Measurements from ENCODE around the gene COQ10A.
A peak's percentile ranks its signal among the peaks of the same experiment; 100 is the strongest.

Gene COQ10A

DNA sequence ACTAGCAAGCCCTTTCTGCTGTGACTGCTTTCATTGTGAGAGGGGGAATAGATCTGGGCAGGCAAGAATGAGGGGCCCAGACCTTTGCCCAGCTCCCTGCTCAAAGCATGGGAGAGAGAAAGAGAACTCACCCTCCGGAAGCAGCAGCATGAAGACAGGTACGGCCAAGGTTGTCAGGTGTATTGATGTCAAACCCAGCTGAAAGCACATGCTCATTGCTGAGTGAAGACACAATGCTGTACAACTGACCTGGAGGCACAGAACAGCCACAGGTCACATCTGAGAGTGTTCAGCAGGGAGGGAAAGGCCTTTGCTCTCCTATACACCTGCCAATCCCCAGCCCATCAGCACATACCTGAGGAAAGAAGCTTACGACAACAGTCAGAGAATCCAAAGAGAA, 14.1 kb upstream of the COQ10A start:
- DNase-seq (ENCODE audit: low spot score) = no peak
- TF ChIP-seq, protein P1, sequence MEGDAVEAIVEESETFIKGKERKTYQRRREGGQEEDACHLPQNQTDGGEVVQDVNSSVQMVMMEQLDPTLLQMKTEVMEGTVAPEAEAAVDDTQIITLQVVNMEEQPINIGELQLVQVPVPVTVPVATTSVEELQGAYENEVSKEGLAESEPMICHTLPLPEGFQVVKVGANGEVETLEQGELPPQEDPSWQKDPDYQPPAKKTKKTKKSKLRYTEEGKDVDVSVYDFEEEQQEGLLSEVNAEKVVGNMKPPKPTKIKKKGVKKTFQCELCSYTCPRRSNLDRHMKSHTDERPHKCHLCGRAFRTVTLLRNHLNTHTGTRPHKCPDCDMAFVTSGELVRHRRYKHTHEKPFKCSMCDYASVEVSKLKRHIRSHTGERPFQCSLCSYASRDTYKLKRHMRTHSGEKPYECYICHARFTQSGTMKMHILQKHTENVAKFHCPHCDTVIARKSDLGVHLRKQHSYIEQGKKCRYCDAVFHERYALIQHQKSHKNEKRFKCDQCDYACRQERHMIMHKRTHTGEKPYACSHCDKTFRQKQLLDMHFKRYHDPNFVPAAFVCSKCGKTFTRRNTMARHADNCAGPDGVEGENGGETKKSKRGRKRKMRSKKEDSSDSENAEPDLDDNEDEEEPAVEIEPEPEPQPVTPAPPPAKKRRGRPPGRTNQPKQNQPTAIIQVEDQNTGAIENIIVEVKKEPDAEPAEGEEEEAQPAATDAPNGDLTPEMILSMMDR (conservative IDR thresholded peaks at IDR 0.05; ENCODE audit: low read depth) = no peak
- no peak overlapping the region for H3K27ac ChIP-seq
- POLR2A ChIA-PET (ENCODE audit: low non-redundant PET) = no interaction called here
- CTCF ChIA-PET = interaction anchor here (0.6 kb wide), 1 partner anchor 46 kb away, joined by 4 read pairs; no protein-coding TSS in a partner anchor

DNA sequence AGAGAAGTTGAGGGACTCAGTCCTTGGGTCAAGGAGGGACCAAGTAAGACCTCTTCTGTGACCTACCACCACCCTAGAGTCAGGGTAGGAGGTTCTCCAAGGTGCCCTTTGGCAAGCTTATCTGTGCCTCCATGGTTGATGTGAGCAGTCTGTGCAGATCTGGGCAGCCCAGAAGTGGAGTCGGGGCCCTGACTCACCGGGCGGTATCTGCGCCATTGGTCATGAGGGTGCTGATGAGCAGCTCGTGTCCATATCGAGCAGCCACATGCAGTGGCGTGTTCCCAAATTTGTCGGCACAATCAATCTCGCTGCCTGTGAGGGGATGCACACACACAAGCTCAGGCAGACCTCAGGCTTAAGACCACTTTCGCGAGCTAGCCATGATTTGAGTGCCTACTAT, 13.7 kb upstream of the COQ10A start:
- TF ChIP-seq, protein P1 (conservative IDR thresholded peaks at IDR 0.05; ENCODE audit: low read depth) = no peak
- ChIA-PET POLR2A (ENCODE audit: low non-redundant PET) (no interaction called here), CTCF (no interaction called here)
- H3K27ac ChIP-seq = no peak overlapping the region
- no peak for DNase-seq (ENCODE audit: low spot score)

DNA sequence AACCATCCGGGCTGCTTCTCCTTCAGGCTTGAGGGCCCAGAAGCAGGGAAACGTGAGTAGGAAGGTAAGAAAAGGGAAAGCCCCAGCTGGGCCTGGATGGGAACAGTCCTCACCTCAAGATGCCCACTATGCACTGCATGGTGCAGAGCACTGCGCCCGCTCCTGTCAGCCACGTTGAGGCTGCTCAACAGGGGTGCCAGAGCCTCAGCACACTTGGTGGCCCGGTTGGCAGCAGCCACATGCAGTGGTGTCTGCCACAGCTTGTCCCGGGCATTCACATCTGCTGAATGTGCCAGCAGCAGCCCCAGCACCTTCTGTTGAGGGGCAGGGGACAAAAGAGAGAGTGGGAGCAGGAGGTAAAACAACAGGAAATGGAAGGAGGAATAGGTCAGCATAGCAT, 11.1 kb upstream of the COQ10A start:
- no peak for DNase-seq (ENCODE audit: low spot score)
- POLR2A ChIA-PET (ENCODE audit: low non-redundant PET) = interaction anchor here (0.6 to 0.7 kb wide), 2 partner anchors 106 to 138 kb away, joined by 3 to 4 read pairs; partner anchors contain the start of gene ZC3H10
- TF ChIP-seq, protein P1 (conservative IDR thresholded peaks at IDR 0.05; ENCODE audit: low read depth) = no peak
- H3K27ac ChIP-seq = peak overlapping the region; percentile 24
- CTCF ChIA-PET = no interaction called here

DNA sequence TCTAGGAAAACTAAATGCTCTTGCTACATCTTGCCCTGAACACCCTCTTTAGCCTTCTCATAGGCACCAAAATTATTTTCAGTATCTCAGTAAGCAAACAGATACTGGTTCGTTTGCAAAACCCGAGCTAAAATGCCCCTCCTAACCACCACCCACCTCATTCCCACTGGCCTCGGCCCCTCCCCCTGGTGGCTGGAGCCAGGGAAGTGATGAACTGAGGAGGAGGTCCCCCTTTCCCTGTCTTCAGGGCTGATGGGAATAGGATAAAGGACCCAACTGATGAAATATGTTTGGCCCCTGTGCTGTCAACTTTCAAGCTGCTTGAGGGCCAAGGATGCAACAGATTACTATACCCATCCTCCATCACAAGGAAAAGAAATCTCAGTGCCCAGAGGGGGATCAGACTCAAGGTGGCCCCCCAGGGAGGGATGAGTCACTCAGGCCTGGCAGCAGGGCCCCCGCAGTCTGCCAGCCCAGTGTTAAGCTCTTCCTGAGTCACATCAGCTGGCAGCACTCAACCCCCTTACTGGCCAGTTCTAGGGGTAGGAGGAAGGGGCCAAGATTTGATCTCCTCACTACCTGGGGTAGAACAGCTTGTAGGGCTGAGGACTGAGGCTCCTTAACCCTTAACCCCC, 10.3 kb upstream of the COQ10A start:
- no peak for DNase-seq (ENCODE audit: low spot score)
- TF ChIP-seq, protein P1 (conservative IDR thresholded peaks at IDR 0.05; ENCODE audit: low read depth) = no peak
- ChIA-PET CTCF (interaction anchor here (1.0 kb wide), 1 partner anchor 34 kb away, joined by 3 read pairs; the partner anchor contains the start of gene RNF41), POLR2A (ENCODE audit: low non-redundant PET) (no interaction called here)
- H3K27ac ChIP-seq = peak overlapping the region; percentile 90

DNA sequence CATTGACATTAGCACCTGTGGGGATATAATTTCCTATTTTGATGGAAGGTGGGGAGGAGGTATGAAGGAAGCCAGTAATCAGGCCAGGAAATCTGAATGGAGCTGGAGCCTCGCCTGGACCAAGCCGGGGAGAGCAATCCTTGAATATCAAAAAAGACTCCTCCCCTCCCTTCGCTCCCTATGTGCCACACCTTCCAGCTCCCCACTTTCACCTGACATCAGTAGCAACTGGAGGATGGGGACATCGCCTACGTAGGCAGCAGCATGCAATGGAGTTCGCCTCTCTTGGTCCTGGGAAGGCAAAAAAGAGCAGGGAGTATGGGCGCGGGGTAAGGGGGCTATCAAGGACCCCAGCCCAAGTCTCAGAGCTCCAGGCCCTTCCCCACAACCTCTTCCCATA, 9.7 kb upstream of the COQ10A start:
- DNase-seq (ENCODE audit: low spot score) = no peak
- POLR2A ChIA-PET (ENCODE audit: low non-redundant PET) = no interaction called here
- H3K27ac ChIP-seq = peak overlapping the region; percentile 90
- TF ChIP-seq, protein P1 (conservative IDR thresholded peaks at IDR 0.05; ENCODE audit: low read depth) = no peak
- CTCF ChIA-PET = interaction anchor here (1.0 to 1.8 kb wide), 2 partner anchors 23 to 35 kb away, joined by 3 to 4 read pairs; partner anchors contain the start of gene RNF41

DNA sequence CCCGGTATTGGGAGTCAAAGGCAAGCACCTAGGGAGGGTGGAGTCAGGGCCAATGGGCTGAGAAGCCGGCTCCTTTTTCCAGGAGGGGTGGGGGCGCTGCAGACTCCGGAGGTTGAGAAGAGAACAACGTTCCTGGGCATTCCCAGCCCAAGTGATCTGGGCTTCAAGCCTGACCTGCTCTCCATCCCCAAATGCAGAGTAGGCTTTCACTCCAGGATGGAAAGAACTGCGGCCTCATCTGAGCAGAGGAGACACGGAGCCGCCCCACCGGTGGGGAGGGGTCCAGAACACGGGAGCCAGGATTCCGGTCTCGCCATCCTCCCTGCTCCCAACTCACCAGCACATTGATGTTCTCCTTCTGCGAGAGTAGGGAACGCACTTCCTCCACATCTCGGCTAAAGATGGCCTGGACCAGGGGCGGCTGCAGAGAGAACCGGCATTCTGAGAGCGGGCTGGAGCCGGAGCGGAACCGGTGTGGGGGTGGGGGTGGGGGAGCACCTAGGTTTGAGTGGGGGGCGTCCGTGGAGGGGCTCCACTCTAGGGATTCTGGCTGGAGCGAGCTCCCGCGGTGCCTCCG, 9.2 kb upstream of the COQ10A start:
- peak overlapping the region; percentile 90 for H3K27ac ChIP-seq
- TF ChIP-seq, protein P1 (conservative IDR thresholded peaks at IDR 0.05; ENCODE audit: low read depth) = no peak
- ChIA-PET CTCF (interaction anchor here (0.5 to 1.8 kb wide), 9 partner anchors 9 to 182 kb away, joined by 4 to 7 read pairs (median 5); partner anchors contain the start of gene SMARCC2), POLR2A (ENCODE audit: low non-redundant PET) (no interaction called here)
- peak; percentile 67 for DNase-seq (ENCODE audit: low spot score)

Measured in RWPE1 (cell line).